Lung (tissue), 12 donors: ENCODE data around the gene CTSD. TPM values are rescaled to one million over a fixed set of nuclear protein-coding genes. Genes with fewer than 3 reads are reported as not detected.

Source experiments
- ATAC-seq: fragments of 200-7000 bp; cut with Tn5 transposase; one replicate; pipeline ENCODE4 v1.9.1; 2020; ENCODE audit warnings: moderate number of reproducible peaks; ENCODE audit not compliant: insufficient read depth, low FRiP score
- DNase-seq, 3 donors: peaks; one replicate each; pipeline ENCODE4 v3.0.0-alpha.2; 2013 to 2017
- H3K27ac ChIP-seq, 2 donors: one replicate each; pipeline ENCODE4 v1.5.1; 2013; ENCODE audit warnings: mild to moderate bottlenecking in 2 of 2, moderate library complexity in 2 of 2, control low read depth in 1 of 2, inconsistent platforms in 1 of 2, low read depth in 1 of 2, low read length in 1 of 2
- H3K27me3 ChIP-seq, 3 donors: one replicate each; pipeline ENCODE4 v1.5.1; 2013; ENCODE audit warnings: low read length in 2 of 3; ENCODE audit not compliant: control insufficient read depth in 3 of 3, insufficient read depth in 3 of 3
- H3K36me3 ChIP-seq, 4 donors: one replicate each; pipeline ENCODE4 v1.5.1; 2013; ENCODE audit warnings: low read length in 4 of 4, mild to moderate bottlenecking in 1 of 4, moderate library complexity in 1 of 4; ENCODE audit not compliant: control insufficient read depth in 4 of 4, insufficient read depth in 4 of 4
- H3K4me1 ChIP-seq, 5 donors: one replicate each; pipeline ENCODE4 v1.5.1; 2013; ENCODE audit warnings: low read length in 5 of 5, mild to moderate bottlenecking in 2 of 5, moderate library complexity in 1 of 5; ENCODE audit not compliant: control insufficient read depth in 5 of 5, insufficient read depth in 5 of 5
- H3K4me3 ChIP-seq: one replicate; pipeline ENCODE4 v1.5.1; 2013; ENCODE audit warnings: mild to moderate bottlenecking, control low read depth, moderate library complexity
- H3K9ac ChIP-seq, 2 donors: one replicate each; pipeline ENCODE4 v1.5.1; 2013; ENCODE audit warnings: low read length in 2 of 2, control low read depth in 1 of 2; ENCODE audit not compliant: insufficient read depth in 1 of 2
- H3K9me3 ChIP-seq, 4 donors: one replicate each; pipeline ENCODE4 v1.5.1; 2013; ENCODE audit warnings: low read length in 3 of 4, mild to moderate bottlenecking in 1 of 4, moderate library complexity in 1 of 4; ENCODE audit not compliant: control insufficient read depth in 4 of 4, insufficient read depth in 3 of 4
- WGBS, 2 donors: extraction: QIAGEN DNeasy Blood & Tissue Kit; methylation state at CpG; one replicate each; pipeline ENCODE4 v1.1.7; 2013; 5-methylcytosine and 5-hydroxymethylcytosine counted together
- polyA plus RNA-seq, 2 donors: library from polyadenylated mRNA; stranded (reverse); fragments of 200-250 nt; gene quantifications; one replicate each; pipeline ENCODE4 v1.2.1, GENCODE V29; 2013
- total RNA-seq, 2 donors: library from RNA; depleted of rRNA in 1 of 2; stranded (reverse); fragments of >200 nt in 1 of 2; gene quantifications; one replicate each; pipeline ENCODE4 v1.2.1, GENCODE V29; 2014 to 2021
- TF ChIP-seq, protein P1 (sequence below): IDR thresholded peaks from 2 replicates; pipeline ENCODE4 v1.5.1; 2012; ENCODE audit warnings: mild to moderate bottlenecking; ENCODE audit errors: control extremely low read depth, extremely low read depth
- donor health status: control.
- donor health status: control.
- donor health status: Bipolar disorder and iron deficiency.
- donor health status: healthy.
- donor health status: DM: yes; HTN: yes; CAD: no.

CTSD gene
- total and polyA plus RNA-seq, 4 donors = 388 to 2,177 (median 1,949) TPM

GRCh38 chr11:1746956-1747752 lies 16.6 kb downstream of the CTSD start:
- peaks cover 0 to 34% (median 12%) of the 10 kb centered on the region in 3 donors for H3K27me3 ChIP-seq
- peaks cover 0 to 2% (median 0%) of the 10 kb centered on the region in 4 donors for H3K9me3 ChIP-seq
- no peak overlapping the region for H3K4me3 ChIP-seq
- TF ChIP-seq, protein P1, sequence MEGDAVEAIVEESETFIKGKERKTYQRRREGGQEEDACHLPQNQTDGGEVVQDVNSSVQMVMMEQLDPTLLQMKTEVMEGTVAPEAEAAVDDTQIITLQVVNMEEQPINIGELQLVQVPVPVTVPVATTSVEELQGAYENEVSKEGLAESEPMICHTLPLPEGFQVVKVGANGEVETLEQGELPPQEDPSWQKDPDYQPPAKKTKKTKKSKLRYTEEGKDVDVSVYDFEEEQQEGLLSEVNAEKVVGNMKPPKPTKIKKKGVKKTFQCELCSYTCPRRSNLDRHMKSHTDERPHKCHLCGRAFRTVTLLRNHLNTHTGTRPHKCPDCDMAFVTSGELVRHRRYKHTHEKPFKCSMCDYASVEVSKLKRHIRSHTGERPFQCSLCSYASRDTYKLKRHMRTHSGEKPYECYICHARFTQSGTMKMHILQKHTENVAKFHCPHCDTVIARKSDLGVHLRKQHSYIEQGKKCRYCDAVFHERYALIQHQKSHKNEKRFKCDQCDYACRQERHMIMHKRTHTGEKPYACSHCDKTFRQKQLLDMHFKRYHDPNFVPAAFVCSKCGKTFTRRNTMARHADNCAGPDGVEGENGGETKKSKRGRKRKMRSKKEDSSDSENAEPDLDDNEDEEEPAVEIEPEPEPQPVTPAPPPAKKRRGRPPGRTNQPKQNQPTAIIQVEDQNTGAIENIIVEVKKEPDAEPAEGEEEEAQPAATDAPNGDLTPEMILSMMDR = no peak
- H3K36me3 ChIP-seq = peaks cover 0 to 5% (median 0%) of the 10 kb centered on the region in 4 donors
- DNase-seq (no peak), ATAC-seq (no peak)
- H3K4me1 ChIP-seq = peaks cover 0 to 12% (median 0%) of the 10 kb centered on the region in 5 donors
- H3K27ac ChIP-seq = no peak overlapping the region
- H3K9ac ChIP-seq = no peak overlapping the region
- 88 to 94% methylated on average over 21 of the region's 21 CpGs for WGBS, 2 donors

GRCh38 chr11:1746511-1746931 lies 17.2 kb downstream of the CTSD start:
- ATAC-seq (no peak), DNase-seq (no peak)
- Histone ChIP-seq H3K36me3 (no peaks in the 10 kb centered on the region), H3K4me3 (no peak overlapping the region), H3K4me1 (peaks cover 0 to 12% (median 0%) of the 10 kb centered on the region in 5 donors), H3K27me3 (peaks cover 0 to 37% (median 12%) of the 10 kb centered on the region in 3 donors), H3K9me3 (peaks cover 0 to 2% (median 0%) of the 10 kb centered on the region in 4 donors), H3K27ac (no peak overlapping the region), H3K9ac (no peak overlapping the region)
- whole genome bisulfite sequencing, 2 donors = 72 to 82% methylated on average over 22 of the region's 22 CpGs
- TF ChIP-seq, protein P1 = no peak

DNA sequence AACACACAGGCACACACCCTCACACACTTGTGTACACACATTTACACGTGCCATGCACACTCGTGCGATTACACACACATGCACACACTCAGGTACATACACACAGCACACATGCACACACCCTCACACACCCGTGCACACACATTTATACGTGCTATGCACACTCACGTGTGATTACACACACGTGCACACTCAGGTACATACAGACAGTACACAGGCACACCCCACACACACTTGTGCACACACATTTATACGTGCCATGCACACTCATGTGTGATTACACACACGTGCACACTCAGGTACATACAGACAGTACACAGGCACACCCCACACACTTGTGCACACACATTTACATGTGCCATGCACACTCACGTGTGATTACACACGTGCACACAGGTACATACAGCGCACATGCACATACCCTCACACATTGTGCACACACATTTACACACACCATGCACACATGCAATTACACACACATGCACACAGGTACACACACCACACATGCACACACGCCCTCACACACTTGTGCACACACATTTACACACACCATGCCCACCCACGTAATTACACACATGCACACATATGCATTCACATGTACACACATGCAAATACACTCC lies 17.9 kb downstream of the CTSD start:
- 94 to 96% methylated on average over 14 of the region's 14 CpGs for WGBS, 2 donors
- H3K4me3 ChIP-seq = no peak overlapping the region
- ATAC-seq (no peak), DNase-seq (no peak)
- H3K27ac ChIP-seq = no peak overlapping the region
- peaks cover 0 to 37% (median 12%) of the 10 kb centered on the region in 3 donors for H3K27me3 ChIP-seq
- TF ChIP-seq, protein P1 = no peak
- H3K9me3 ChIP-seq = peaks cover 0 to 2% (median 0%) of the 10 kb centered on the region in 4 donors
- peaks cover 0 to 11% (median 0%) of the 10 kb centered on the region in 5 donors for H3K4me1 ChIP-seq
- no peak overlapping the region for H3K9ac ChIP-seq
- no peaks in the 10 kb centered on the region for H3K36me3 ChIP-seq
